Lung (tissue), 12 donors: ENCODE results near the gene MRC2. TPM values are rescaled to one million over a fixed set of nuclear protein-coding genes. Genes with fewer than 3 reads are reported as not detected.

Experiments used
- ATAC-seq: fragments of 200-7000 bp; cut with Tn5 transposase; one replicate; pipeline ENCODE4 v1.9.1; 2020; ENCODE audit warnings: moderate number of reproducible peaks; ENCODE audit not compliant: insufficient read depth, low FRiP score
- DNase-seq, 3 donors: peaks; one replicate each; pipeline ENCODE4 v3.0.0-alpha.2; 2013 to 2017
- H3K27ac ChIP-seq, 2 donors: one replicate each; pipeline ENCODE4 v1.5.1; 2013; ENCODE audit warnings: mild to moderate bottlenecking in 2 of 2, moderate library complexity in 2 of 2, control low read depth in 1 of 2, inconsistent platforms in 1 of 2, low read depth in 1 of 2, low read length in 1 of 2
- H3K27me3 ChIP-seq, 3 donors: one replicate each; pipeline ENCODE4 v1.5.1; 2013; ENCODE audit warnings: low read length in 2 of 3; ENCODE audit not compliant: control insufficient read depth in 3 of 3, insufficient read depth in 3 of 3
- H3K36me3 ChIP-seq, 4 donors: one replicate each; pipeline ENCODE4 v1.5.1; 2013; ENCODE audit warnings: low read length in 4 of 4, mild to moderate bottlenecking in 1 of 4, moderate library complexity in 1 of 4; ENCODE audit not compliant: control insufficient read depth in 4 of 4, insufficient read depth in 4 of 4
- H3K4me1 ChIP-seq, 5 donors: one replicate each; pipeline ENCODE4 v1.5.1; 2013; ENCODE audit warnings: low read length in 5 of 5, mild to moderate bottlenecking in 2 of 5, moderate library complexity in 1 of 5; ENCODE audit not compliant: control insufficient read depth in 5 of 5, insufficient read depth in 5 of 5
- H3K4me3 ChIP-seq: one replicate; pipeline ENCODE4 v1.5.1; 2013; ENCODE audit warnings: mild to moderate bottlenecking, control low read depth, moderate library complexity
- H3K9ac ChIP-seq, 2 donors: one replicate each; pipeline ENCODE4 v1.5.1; 2013; ENCODE audit warnings: low read length in 2 of 2, control low read depth in 1 of 2; ENCODE audit not compliant: insufficient read depth in 1 of 2
- H3K9me3 ChIP-seq, 4 donors: one replicate each; pipeline ENCODE4 v1.5.1; 2013; ENCODE audit warnings: low read length in 3 of 4, mild to moderate bottlenecking in 1 of 4, moderate library complexity in 1 of 4; ENCODE audit not compliant: control insufficient read depth in 4 of 4, insufficient read depth in 3 of 4
- WGBS, 2 donors: extraction: QIAGEN DNeasy Blood & Tissue Kit; methylation state at CpG; one replicate each; pipeline ENCODE4 v1.1.7; 2013; 5-methylcytosine and 5-hydroxymethylcytosine counted together
- polyA plus RNA-seq, 2 donors: library from polyadenylated mRNA; stranded (reverse); fragments of 200-250 nt; gene quantifications; one replicate each; pipeline ENCODE4 v1.2.1, GENCODE V29; 2013
- total RNA-seq, 2 donors: library from RNA; depleted of rRNA in 1 of 2; stranded (reverse); fragments of >200 nt in 1 of 2; gene quantifications; one replicate each; pipeline ENCODE4 v1.2.1, GENCODE V29; 2014 to 2021
- TF ChIP-seq, protein P1 (sequence below): IDR thresholded peaks from 2 replicates; pipeline ENCODE4 v1.5.1; 2012; ENCODE audit warnings: mild to moderate bottlenecking; ENCODE audit errors: control extremely low read depth, extremely low read depth
- donor health status: control.
- donor health status: control.
- donor health status: Bipolar disorder and iron deficiency.
- donor health status: healthy.
- donor health status: DM: yes; HTN: yes; CAD: no.

Gene MRC2
- total and polyA plus RNA-seq, 4 donors, result 15.9 to 82.3 (median 68.5) TPM

DNA sequence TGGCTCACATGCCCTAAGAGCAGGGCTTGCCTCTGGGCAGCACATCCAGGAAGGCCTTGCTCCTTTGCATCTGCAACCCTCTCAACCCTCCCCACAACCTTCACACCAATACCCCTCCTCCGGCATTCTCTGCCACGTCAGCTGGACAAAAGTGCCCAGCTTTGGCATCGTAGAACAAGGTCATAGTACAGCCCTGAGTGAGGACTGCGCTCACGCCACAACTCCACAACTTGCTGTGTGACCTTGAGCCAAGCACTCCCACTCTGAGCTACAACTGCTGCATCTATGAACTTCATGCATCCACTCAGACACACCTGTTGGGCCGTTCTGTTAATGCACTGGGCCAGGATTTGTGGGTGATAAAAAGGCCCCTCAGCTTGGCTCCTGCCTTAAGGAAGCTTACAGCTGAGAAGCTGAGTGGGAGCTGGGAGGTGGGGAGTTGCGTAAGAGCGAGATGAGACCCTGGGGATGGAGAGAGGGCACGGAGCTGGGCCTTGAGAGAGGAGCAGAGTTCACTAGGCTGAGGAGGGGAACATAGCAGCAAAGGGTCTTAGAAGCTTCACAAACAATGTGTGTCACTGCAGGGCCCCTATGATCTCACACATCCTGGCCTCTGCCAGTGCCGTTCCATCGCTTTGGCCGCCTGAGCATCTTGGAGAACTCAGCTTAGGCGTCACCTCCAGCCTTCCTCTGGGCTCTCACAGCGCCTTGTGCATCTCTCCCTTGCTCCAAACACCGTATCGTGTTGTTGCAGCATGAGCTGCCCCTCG is 8.6 kb upstream of the MRC2 start:
- peaks cover 0 to 18% (median 4%) of the 10 kb centered on the region in 4 donors for H3K36me3 ChIP-seq
- 89 to 90% methylated on average over 17 of the region's 17 CpGs for WGBS, 2 donors
- DNase-seq (no peak), ATAC-seq (no peak)
- no peaks in the 10 kb centered on the region for H3K27me3 ChIP-seq
- H3K9me3 ChIP-seq, result peaks cover 0 to 2% (median 0%) of the 10 kb centered on the region in 4 donors
- no peak overlapping the region for H3K9ac ChIP-seq
- no peak overlapping the region for H3K27ac ChIP-seq
- H3K4me1 ChIP-seq, result peaks cover 0 to 22% (median 2%) of the 10 kb centered on the region in 5 donors
- no peak overlapping the region for H3K4me3 ChIP-seq
- TF ChIP-seq, protein P1, sequence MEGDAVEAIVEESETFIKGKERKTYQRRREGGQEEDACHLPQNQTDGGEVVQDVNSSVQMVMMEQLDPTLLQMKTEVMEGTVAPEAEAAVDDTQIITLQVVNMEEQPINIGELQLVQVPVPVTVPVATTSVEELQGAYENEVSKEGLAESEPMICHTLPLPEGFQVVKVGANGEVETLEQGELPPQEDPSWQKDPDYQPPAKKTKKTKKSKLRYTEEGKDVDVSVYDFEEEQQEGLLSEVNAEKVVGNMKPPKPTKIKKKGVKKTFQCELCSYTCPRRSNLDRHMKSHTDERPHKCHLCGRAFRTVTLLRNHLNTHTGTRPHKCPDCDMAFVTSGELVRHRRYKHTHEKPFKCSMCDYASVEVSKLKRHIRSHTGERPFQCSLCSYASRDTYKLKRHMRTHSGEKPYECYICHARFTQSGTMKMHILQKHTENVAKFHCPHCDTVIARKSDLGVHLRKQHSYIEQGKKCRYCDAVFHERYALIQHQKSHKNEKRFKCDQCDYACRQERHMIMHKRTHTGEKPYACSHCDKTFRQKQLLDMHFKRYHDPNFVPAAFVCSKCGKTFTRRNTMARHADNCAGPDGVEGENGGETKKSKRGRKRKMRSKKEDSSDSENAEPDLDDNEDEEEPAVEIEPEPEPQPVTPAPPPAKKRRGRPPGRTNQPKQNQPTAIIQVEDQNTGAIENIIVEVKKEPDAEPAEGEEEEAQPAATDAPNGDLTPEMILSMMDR, result no peak

DNA sequence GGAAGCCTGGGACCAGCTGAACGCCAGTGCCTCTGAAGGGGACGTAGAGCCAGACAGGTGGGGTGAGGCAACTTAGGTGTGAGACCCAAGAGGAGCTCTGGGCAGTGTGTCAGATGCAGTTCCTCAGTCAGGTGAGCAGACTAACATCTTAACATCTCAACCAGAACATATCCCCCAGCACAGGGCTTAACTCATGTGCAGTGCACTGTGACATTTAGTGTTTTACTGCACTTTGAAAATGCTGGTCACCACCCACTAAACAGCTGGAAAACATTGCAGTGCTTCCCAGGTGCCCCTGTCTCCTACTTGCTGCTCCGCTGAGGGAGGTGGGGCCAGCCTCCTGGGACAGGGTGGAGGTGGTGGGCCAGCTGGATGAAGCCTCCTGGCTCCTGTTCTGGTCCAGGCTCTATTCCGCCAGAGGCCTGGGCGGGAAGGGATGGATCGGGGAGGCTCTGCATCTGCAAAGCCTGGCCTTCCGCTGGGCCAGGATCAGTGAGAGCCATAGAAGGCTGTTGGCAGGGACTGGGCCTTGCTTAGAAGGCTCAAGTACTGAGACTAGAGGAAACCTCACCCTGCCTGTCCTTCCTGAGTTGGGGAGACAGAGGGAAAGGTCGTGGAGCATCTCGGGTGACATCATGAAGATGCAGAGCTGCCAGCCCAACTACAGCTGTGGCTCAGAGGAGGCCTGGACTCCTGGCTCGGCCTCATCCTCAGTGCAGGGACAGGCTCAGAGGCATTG is 7.9 kb upstream of the MRC2 start:
- DNase-seq, result no peak
- Histone ChIP-seq H3K9ac (no peak overlapping the region), H3K27me3 (no peaks in the 10 kb centered on the region), H3K36me3 (peaks cover 0 to 18% (median 3%) of the 10 kb centered on the region in 4 donors), H3K27ac (no peak overlapping the region), H3K9me3 (peaks cover 0 to 2% (median 0%) of the 10 kb centered on the region in 4 donors), H3K4me3 (no peak overlapping the region), H3K4me1 (peaks cover 0 to 22% (median 2%) of the 10 kb centered on the region in 5 donors)
- no peak for ATAC-seq
- WGBS, 2 donors, result 84 to 86% methylated on average over 10 of the region's 10 CpGs
- TF ChIP-seq, protein P1, result no peak

DNA sequence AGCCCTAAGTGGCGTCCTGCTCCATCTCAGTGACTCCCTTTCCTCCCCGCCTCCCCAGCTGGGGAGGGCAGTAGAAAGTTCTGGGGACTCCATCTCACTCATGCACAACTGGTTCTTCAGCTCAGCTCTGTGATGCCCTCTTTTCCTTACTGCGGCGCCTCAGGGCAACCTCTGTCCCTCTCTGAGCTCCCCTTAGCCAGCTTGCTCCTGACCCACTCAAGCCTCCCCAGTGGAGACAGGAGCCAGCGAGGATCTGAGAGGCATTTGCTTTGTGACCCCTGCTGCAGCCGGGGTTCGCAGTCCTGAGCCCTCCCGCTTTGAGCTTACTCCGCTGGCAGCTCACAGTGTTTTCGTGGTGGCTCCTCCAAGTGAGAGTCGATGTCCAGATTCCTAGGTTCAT is 6.2 kb upstream of the MRC2 start:
- TF ChIP-seq, protein P1, result no peak
- no peak overlapping the region for H3K27ac ChIP-seq
- 87 to 91% methylated on average over 11 of the region's 11 CpGs for WGBS, 2 donors
- H3K27me3 ChIP-seq, result no peaks in the 10 kb centered on the region
- peaks cover 0 to 22% (median 8%) of the 10 kb centered on the region in 5 donors for H3K4me1 ChIP-seq
- DNase-seq, result no peak
- no peak overlapping the region for H3K4me3 ChIP-seq
- peaks cover 0 to 11% (median 0%) of the 10 kb centered on the region in 4 donors for H3K36me3 ChIP-seq
- H3K9ac ChIP-seq, result no peak overlapping the region
- no peak for ATAC-seq
- H3K9me3 ChIP-seq, result no peaks in the 10 kb centered on the region
